T-helper 2 cell treated with Interferon-gamma antibody and Interleukin-4, amounts not matched to agents 5 μg/mL and 100 μg/mL, for 36 hours (primary cell): ENCODE measurements around the gene CDC27.
"Not testable (repeated sequence)": the region's sequence is repeated elsewhere in the genome, so short reads cannot be mapped to it uniquely, and the experiment has no call there.

Experiments
- DNase-seq: peaks from one replicate; pipeline ENCODE4 v3.0.0; 2021; ENCODE audit warnings: low spot score
- H3K27ac Mint-ChIP-seq: one replicate; pipeline ENCODE4 v1.8.0; 2021; ENCODE audit warnings: mild to moderate bottlenecking, mixed read lengths
- H3K27me3 Mint-ChIP-seq: one replicate; pipeline ENCODE4 v1.8.0; 2021; ENCODE audit warnings: low read depth, mixed read lengths
- H3K36me3 Mint-ChIP-seq: one replicate; pipeline ENCODE4 v1.8.0; 2021; ENCODE audit warnings: low read depth, mixed read lengths
- H3K4me1 Mint-ChIP-seq: one replicate; pipeline ENCODE4 v1.8.0; 2021; ENCODE audit warnings: low read depth, mixed read lengths
- H3K4me3 Mint-ChIP-seq: one replicate; pipeline ENCODE4 v1.8.0; 2022; ENCODE audit warnings: mild to moderate bottlenecking, moderate library complexity, mixed read lengths
- H3K9me3 Mint-ChIP-seq: one replicate; pipeline ENCODE4 v1.8.0; 2021; ENCODE audit warnings: mixed read lengths

Gene CDC27

GRCh38 chr17:47074361-47074760 is 114.7 kb downstream of the CDC27 start:
- not testable (repeated sequence) for DNase-seq, H3K9me3 Mint-ChIP-seq, H3K27me3 Mint-ChIP-seq, H3K4me3 Mint-ChIP-seq, H3K27ac Mint-ChIP-seq
- Mint-ChIP-seq H3K4me1 (peaks cover 21% of the 10 kb centered on the region), H3K36me3 (peaks cover 19% of the 10 kb centered on the region)

GRCh38 chr17:47073629-47074028 is 115.5 kb downstream of the CDC27 start:
- H3K27me3 Mint-ChIP-seq, H3K4me3 Mint-ChIP-seq, H3K9me3 Mint-ChIP-seq, DNase-seq, H3K27ac Mint-ChIP-seq: not testable (repeated sequence)
- H3K4me1 Mint-ChIP-seq = peaks cover 26% of the 10 kb centered on the region
- peaks cover 22% of the 10 kb centered on the region for H3K36me3 Mint-ChIP-seq

GRCh38 chr17:47072886-47073285 is 116.2 kb downstream of the CDC27 start:
- no peak for DNase-seq
- Mint-ChIP-seq H3K27me3 (no peaks in the 10 kb centered on the region), H3K4me3 (no peak overlapping the region), H3K4me1 (peaks cover 24% of the 10 kb centered on the region), H3K36me3 (peaks cover 21% of the 10 kb centered on the region), H3K9me3 (no peaks in the 10 kb centered on the region), H3K27ac (peak overlapping the region; percentile 21)

GRCh38 chr17:47071171-47071570 is 117.9 kb downstream of the CDC27 start:
- H3K27me3 Mint-ChIP-seq, DNase-seq, H3K9me3 Mint-ChIP-seq: not testable (repeated sequence)
- Mint-ChIP-seq H3K36me3 (peaks cover 23% of the 10 kb centered on the region), H3K4me1 (peaks cover 31% of the 10 kb centered on the region), H3K4me3 (peak overlapping the region; percentile 31), H3K27ac (peak overlapping the region; percentile 49)

- DNase-seq, H3K27me3 Mint-ChIP-seq: not testable (repeated sequence)
Measured at GRCh38 chr17:47070266-47070665, 118.8 kb downstream of the CDC27 start.

More at GRCh38 chr17:47070266-47070665, 118.8 kb downstream of the CDC27 start:
- H3K4me3 Mint-ChIP-seq, H3K27ac Mint-ChIP-seq, H3K9me3 Mint-ChIP-seq: not testable (repeated sequence)
- Mint-ChIP-seq H3K36me3 (peaks cover 26% of the 10 kb centered on the region), H3K4me1 (peaks cover 32% of the 10 kb centered on the region)
